ENCODE data around the gene ATP6V1A. TPM values are rescaled to one million over a fixed set of nuclear protein-coding genes. Genes with fewer than 3 reads are reported as not detected.
"Not testable (repeated sequence)": the region's sequence is repeated elsewhere in the genome, so short reads cannot be mapped to it uniquely, and the experiment has no call there.

Gene ATP6V1A
- total RNA-seq, 1 donor from 2014 or later: 69.5 TPM

DNA sequence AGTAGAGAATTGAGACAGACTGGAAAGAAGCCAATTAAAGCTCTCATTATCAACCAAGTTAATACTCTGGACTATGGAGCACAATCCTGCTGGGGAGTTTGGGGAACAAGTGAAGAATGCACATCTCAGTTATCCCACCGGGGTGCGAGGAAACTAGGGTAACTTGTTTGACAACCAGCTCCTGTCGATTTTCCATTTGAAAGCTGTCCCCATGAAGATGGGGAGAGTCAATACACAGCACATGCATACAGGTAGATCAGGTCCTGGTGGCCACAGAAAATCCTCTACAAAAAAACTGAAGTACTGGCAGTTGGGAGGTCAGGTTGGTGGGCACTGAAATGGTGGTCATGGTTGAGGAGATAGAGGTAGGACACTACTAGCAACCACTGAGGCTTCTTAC lies 66.0 kb downstream of the ATP6V1A start:
- no peak for DNase-seq (ENCODE audit: low spot score)

DNA sequence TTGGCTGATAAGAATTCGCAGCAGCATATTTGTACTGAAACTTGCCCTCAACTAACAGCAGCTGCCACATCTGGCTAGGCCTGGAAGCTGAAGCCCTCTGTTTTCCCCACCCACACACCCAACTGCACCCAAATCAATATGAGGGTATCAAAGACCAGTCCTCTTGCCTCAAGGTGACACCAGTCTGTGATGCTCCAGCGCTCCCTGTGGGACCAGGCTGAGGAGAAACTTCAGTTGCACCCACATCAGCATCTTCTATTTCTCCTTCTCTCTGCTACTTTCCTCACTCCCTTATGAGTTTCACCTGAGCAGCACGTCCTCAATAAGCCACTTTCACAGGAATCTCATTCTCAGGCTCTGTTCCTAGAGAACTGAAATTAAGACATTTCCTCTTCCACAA lies 73.0 kb downstream of the ATP6V1A start:
- no peak for DNase-seq (ENCODE audit: low spot score)

DNA sequence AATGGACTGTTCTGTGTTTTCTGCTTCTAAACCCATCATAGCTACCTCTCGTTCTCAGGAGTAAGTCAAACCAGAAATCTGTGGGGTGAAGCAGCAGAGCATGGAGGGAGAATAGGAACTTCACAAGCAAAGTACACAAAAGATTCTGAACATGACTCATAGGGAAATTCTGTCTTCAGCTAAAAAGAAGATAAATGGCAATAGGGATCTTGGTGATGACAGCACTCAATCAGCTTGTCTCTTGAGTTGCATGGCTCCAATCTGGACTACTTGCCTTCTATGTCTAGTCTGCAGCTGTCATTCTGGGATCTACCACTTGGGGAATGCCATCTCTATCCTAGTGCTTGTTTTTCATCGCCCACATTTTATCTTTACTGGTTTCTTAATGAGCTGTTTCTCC lies 78.3 kb downstream of the ATP6V1A start:
- DNase-seq (ENCODE audit: low spot score): no peak

DNA sequence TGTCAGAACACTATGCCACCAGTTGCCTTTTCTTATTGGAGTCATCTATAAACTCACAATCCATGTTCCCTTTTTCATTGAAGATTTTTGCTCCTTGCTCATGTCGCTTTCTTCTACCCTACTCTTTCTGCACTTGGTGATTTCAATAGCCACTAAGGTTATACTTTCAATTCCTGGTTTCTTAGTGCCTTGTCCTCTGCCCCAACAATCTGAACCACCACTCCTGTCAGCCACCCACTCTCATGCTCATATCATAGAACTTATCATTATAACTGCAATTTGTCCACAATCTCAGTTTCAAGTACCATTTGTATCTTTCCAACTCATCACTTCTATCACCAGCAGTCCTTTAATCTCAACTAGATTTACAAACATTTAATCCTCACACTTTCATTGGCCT lies 81.8 kb downstream of the ATP6V1A start:
- no peak for DNase-seq (ENCODE audit: low spot score)

DNA sequence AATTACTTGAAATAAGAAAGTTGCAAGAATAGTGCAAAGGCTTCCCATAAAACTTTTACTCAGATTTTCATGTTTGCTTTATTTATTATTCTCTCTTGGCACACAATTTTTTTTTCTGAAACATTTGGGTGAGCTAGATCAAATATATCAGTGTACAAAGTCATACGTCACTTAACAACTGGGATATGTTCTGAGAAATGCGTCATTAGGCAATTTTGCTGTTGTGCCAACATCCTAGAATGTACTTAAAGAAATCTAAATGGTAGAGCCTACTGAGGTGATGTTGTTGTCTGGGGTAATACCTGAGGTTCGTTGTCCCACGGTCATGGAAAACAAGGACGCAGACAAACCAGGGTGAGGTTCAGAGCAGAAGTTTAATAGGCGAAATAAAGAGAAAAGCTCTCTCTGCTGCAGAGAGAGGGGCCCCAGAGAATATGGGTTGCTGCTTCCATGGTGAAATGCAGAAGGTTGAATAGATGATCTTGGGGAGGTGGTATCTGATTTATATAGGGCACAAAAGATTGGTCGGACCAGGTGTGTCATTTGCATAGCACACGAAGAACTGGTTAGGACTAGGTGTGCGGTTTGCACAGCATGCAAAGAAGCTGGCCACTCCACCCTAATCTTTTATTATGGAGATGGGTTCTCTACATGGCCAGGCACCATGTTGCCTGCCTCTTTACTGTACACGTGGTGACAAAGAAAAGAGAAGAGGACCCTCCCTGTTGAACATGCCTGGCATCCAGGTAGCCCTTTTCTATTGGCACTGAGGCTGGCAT lies 82.9 kb downstream of the ATP6V1A start:
- no peak for DNase-seq (ENCODE audit: low spot score)

DNA sequence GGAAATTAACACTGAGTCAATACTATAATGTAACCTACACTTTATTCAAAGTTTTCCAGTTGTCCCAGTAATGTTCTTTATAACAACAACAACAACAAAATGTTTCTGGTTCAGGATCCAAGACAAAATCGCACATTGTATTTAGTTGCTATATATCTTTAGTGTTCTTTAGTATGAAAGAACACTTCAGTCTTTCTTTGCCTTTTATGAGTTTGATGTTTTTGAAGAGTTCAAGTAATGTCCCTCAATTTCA lies 84.2 kb downstream of the ATP6V1A start:
- no peak for DNase-seq (ENCODE audit: low spot score)

DNA sequence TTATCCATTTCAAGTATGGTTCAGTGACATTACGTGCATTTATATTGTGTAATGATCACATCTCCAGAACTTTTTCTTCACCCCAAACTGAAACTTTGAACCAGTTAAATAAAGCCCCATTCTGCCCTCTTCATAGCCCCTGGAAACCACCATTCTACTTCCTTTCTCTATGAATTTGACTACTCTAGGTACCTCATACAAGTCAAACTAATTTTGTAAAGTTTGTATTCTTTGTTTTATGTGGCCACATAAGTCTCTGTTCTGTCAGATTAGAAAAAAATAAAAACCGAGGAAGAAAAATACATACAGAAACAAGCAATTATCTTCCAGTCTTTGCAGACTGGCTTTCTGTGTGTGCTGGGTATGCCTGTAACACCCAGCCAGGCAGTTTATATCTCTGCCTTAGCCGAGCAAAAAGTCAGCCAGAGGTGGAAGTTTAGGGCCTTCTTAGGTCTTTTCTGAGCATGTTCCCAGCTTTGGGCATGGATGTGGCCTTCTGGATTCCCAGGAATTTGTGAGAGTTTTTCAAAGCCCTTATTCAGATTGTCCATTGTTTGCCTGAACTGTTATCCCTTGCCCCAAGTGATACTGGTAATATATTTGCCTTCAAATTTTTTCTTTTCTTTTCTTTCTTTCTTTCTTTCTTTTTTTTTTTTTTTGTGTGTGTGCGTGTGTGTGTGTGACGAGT lies 85.8 kb downstream of the ATP6V1A start:
- DNase-seq (ENCODE audit: low spot score): no peak

DNA sequence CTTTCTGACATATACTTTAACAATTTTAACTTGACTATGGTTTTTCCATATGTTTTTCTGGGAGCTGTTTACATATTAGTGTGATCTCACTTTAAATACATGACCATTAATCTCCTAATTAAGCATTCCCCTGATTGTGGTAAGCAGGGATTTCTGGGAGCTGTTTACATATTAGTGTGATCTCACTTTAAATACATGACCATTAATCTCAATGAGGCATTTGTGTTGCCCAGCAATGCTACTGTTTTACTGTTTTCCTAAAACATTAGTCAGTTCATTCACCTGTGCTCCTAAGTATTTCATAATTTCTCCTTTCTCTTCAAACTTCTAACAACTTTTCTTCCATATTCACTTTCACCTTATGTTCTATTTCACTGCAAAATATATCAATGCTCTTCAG lies 88.1 kb downstream of the ATP6V1A start:
- DNase-seq (ENCODE audit: low spot score): no peak

DNA sequence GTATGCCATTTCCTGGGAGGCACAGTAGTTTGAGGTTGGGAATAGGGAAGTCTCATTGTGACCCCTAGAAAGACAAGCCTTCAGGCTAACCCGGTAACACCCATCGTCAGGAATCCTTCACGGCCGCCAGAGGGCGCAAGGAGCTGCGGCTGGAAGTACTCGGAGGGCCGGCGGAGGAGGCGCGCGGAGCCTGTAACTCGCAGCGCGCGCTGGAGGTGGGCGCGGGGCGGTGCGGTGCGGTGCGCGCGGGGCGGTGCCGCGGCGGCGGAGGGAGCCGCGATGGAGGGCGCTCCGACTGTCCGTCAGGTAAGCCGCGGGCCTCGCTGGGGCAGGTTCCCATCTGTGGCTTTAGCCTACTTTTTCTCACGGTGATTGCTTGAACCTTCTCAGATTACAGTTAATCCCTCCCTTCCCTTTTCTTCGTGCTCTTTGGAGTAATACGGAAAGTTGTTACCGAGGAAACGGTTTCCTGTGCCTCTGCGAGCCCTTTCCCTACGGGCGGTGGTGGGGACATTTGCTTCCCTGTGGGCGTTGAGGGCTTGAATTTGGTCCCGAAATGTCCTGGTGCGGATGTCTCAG lies 91.9 kb downstream of the ATP6V1A start, which contains the start of gene GRAMD1C:
TSS of gene GRAMD1C (plus strand) at position 158 of the 579 bp plus-strand sequence. CDS start at position 280, 122 bp downstream.
- peak; percentile 93 for DNase-seq (ENCODE audit: low spot score)

DNA sequence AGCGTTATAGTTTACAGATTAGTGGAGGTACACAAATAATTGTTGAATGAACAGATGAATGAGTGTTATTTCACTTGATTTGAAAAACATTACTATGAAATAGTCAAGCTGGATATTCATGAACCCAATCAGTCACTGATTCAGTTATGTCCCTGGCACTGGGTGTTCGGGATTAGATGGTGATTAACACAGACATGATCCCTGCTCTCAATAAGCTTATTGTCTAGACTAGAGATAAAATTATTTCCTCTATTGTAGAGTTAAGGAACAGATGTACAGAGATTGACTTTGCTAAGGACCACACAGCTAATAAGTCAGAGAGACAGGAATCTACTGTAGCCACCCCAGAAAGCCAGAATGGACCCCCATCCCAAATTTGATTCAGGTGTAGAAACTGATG lies 92.7 kb downstream of the ATP6V1A start:
- DNase-seq (ENCODE audit: low spot score): no peak

DNA sequence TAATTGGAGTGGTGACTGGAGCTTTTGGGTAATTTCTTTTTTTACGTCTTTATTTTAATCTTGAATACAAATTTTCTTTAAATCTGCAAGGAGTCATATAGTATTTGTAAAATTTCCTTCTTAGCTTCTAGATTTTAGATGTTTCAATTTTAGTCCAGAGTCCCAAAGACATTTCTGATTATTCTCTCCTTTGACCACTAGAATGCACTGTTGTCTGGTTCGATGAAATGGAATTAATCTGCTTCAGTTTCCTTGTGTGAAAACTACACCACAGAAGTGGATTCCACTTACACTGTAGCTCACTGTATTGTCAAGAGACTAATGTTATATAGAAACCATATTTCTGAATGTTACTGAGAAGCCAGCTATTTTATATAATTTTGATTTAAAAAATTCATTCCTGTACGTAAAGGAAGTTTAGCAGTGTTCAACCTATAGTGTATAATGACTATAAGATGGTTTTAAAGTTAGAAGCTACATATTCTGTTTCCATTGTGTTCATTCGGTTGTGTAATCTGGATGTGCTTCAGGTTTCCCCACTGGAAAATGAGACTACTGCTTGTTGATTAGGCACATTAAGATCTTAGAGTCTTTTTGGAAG lies 97.9 kb downstream of the ATP6V1A start:
- no peak for DNase-seq (ENCODE audit: low spot score)

DNA sequence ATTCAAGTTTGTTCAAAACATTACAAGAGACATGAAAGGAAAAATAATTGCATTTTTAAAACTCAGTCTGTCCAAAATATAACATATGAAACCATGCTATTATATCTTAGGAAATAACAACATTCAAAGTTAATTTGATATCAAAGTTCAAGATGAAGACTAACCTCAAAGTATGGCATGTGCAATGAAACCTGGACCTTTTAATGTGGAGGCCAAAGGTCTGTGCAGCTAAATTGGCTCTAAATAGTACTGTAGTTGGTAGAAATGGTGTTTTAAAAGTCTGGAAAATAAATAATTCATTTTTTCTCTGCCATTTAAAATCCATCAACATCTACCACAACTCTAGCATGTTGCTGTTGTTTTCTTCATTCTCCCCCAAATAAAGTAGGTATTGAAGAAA lies 100.4 kb downstream of the ATP6V1A start:
- DNase-seq (ENCODE audit: low spot score): no peak

DNA sequence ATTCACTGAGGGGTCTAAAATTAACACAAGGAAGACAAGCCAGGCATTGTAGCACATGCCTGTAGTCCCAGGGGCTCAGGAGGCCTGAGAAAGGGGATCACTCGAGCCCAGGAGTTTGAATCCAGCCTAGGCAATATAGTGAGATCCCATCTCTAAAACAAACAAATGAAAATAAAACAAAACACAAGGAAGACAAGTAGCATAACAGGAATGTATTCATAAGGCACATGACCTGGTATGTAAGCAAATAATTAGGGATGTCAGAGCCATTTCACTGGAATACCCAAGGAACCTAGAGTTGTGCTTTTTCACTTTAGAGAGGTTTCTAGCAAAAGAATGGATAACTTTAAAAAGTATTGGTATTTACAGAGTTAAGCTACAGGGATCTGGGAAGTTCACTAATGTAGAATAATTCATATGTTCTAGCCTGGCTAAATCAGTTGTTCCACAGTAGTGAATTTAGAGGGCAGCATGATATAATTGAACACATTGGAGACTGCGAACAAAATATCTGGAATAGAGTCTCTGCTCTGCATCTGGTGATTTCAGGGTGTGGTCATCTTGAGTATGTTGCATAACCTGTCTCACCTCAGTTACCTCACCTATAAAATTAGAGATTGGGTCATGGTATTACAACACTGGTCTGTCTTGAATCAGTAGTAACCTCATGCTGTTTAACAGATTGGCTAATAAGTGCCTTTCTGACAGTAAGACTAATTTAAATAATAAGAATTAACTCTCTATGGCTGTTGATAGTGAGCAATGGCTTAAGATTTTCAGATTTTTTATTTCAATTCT lies 101.0 kb downstream of the ATP6V1A start:
- no peak for DNase-seq (ENCODE audit: low spot score)

DNA sequence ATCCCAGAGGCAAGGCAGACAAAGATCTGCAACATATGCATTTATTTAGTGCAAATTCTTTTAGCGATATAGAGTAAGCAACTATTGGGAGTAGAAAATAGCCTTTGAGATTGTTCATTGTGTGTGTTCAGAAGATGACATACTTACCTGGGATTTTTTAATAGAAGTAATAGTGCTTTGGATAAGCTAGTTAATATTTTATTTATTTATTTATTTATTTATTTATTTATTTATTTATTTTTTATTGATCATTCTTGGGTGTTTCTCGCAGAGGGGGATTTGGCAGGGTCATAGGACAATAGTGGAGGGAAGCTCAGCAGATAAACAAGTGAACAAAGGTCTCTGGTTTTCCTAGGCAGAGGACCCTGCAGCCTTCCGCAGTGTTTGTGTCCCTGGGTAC lies 102.2 kb downstream of the ATP6V1A start:
- not testable (repeated sequence) for DNase-seq (ENCODE audit: low spot score)

DNA sequence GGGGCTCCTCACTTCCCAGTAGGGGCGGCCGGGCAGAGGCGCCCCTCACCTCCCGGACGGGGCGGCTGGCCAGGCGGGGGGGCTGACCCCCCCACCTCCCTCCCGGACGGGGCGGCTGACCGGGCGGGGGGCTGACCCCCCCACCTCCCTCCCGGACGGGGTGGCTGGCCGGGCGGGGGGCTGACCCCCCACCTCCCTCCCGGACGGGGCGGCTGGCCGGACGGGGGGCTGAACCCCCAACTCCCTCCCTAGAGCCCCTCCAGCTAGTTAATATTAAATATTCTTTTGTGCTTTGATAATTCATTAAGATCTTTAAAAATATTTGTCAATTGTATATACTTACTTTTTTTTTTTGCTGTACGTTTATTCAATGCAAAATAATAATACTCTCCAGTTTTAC lies 103.0 kb downstream of the ATP6V1A start:
- not testable (repeated sequence) for DNase-seq (ENCODE audit: low spot score)

DNA sequence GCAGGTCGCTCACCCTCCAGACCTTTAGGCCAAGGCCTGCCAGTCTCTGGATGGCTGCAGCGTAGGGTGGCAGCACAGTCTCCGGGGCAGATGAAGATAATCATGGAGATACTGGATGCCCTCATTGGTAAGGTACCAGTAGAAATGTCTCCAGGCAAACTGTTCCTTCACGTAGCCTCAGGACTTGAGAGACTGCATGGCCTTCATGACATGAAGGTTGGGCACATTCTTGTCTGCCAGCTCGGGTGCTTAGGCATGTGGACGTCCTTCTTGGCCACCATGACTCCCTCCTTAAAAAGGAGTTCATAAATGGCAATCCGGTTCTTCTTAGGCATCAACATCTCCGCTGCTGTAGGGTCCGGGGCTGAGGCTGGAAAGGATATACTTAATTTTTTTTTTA lies 103.6 kb downstream of the ATP6V1A start:
- not testable (repeated sequence) for DNase-seq (ENCODE audit: low spot score)

DNA sequence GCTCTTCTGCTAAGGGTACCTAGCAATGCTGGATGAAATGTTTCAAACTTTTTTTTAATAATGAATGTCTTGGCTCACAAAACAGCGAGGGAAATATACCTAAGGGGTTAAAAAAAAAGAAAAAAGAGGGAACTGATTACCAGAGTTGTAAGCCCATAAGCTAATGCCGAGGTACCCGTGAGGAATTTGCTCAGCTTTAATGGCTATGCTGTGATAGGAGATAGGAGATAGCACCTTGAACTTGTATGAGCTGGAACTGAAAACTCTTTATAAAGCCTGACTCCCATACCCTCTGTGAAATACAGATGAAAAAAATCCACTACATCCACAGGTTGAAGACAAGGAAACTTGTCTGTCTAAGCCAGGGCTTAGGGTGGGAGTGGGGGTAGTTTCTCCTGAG lies 105.7 kb downstream of the ATP6V1A start:
- DNase-seq (ENCODE audit: low spot score): no peak

All from mesenteric fat pad (tissue), 1 donor.